H1 (cell line): Measurements from ENCODE around the gene VCPKMT. TPM values are rescaled to one million over a fixed set of nuclear protein-coding genes. Genes with fewer than 3 reads are reported as not detected.
A peak's percentile ranks its signal among the peaks of the same experiment; 100 is the strongest.

Experiments used
- ASH2L ChIP-seq: fragments of 200-600, 300-600 bp; sonication (generic); IDR thresholded peaks from one replicate; pipeline ENCODE4 v1.7.1; 2017; ENCODE audit warnings: low read length
- BACH1 ChIP-seq: IDR thresholded peaks from 2 replicates; pipeline ENCODE4 v1.6.1; 2012; ENCODE audit warnings: low read length, improper control_type of control experiment
- CEBPB ChIP-seq: IDR thresholded peaks from 2 replicates; pipeline ENCODE4 v1.6.1; 2012; ENCODE audit warnings: low read depth, low read length
- E2F6 ChIP-seq: IDR thresholded peaks from 2 replicates; pipeline ENCODE4 v1.6.1; 2012; ENCODE audit warnings: inconsistent platforms
- EGR1 ChIP-seq: IDR thresholded peaks from 2 replicates; pipeline ENCODE4 v1.6.1; 2011; ENCODE audit warnings: low read depth, low read length, borderline replicate concordance
- EP300 ChIP-seq, 2 experiments: IDR thresholded peaks; 1 replicate in 1 of 2; 2 replicates in 1 of 2; pipeline ENCODE4 v1.6.1; 2011 to 2012; ENCODE audit warnings: low read depth in 2 of 2, low read length in 2 of 2, mild to moderate bottlenecking in 2 of 2, borderline replicate concordance in 1 of 2, inconsistent platforms in 1 of 2, moderate library complexity in 1 of 2
- GTF2F1 ChIP-seq: IDR thresholded peaks from 2 replicates; pipeline ENCODE4 v1.6.1; 2012; ENCODE audit warnings: low read depth, low read length, improper control_type of control experiment, borderline replicate concordance
- JUND ChIP-seq: IDR thresholded peaks from 2 replicates; pipeline ENCODE4 v1.6.1; 2011; ENCODE audit warnings: mild to moderate bottlenecking, improper control_type of control experiment, low read length
- KDM4A ChIP-seq: IDR thresholded peaks from one replicate; pipeline ENCODE4 v1.7.1; 2012; ENCODE audit warnings: low read depth, mild to moderate bottlenecking, moderate library complexity, low read length, inconsistent platforms; ENCODE audit not compliant: severe bottlenecking
- KDM5A ChIP-seq: fragments of 200-600 bp; IDR thresholded peaks from 2 replicates; pipeline ENCODE4 v1.7.1; 2012; ENCODE audit warnings: mild to moderate bottlenecking, low read length, inconsistent platforms, mixed read lengths
- MAFK ChIP-seq: IDR thresholded peaks from 2 replicates; pipeline ENCODE4 v1.6.1; 2012; ENCODE audit warnings: low read depth, mild to moderate bottlenecking, improper control_type of control experiment, low read length
- NANOG ChIP-seq: IDR thresholded peaks from 2 replicates; pipeline ENCODE4 v1.6.1; 2011; ENCODE audit warnings: low read length, low read depth, mild to moderate bottlenecking, inconsistent platforms; ENCODE audit not compliant: insufficient read depth, poor library complexity, severe bottlenecking
- PHF8 ChIP-seq: fragments of 200-600 bp; sonication (generic); conservative IDR thresholded peaks from 2 replicates; pipeline ENCODE4 v1.7.1; 2012; ENCODE audit warnings: low read depth, mild to moderate bottlenecking, inconsistent platforms, low read length, moderate library complexity
- RFX5 ChIP-seq: IDR thresholded peaks from 2 replicates; pipeline ENCODE4 v1.6.1; 2011; ENCODE audit warnings: low read depth, low read length, improper control_type of control experiment, borderline replicate concordance
- RXRA ChIP-seq: IDR thresholded peaks from 2 replicates; pipeline ENCODE4 v1.6.1; 2011; ENCODE audit warnings: low read depth, mild to moderate bottlenecking, low read length, moderate library complexity; ENCODE audit not compliant: insufficient read depth
- SIRT6 ChIP-seq: IDR thresholded peaks from one replicate; pipeline ENCODE4 v1.7.1; 2012; ENCODE audit warnings: low read length, inconsistent platforms
- SIX5 ChIP-seq: IDR thresholded peaks from 2 replicates; pipeline ENCODE4 v1.6.1; 2011; ENCODE audit warnings: mild to moderate bottlenecking, low read depth, low read length
- SP1 ChIP-seq: IDR thresholded peaks from 2 replicates; pipeline ENCODE4 v1.6.1; 2011; ENCODE audit warnings: low read depth, low read length
- SP4 ChIP-seq: IDR thresholded peaks from 2 replicates; pipeline ENCODE4 v1.6.1; 2012; ENCODE audit warnings: low read length, inconsistent platforms
- TAF7 ChIP-seq: optimal IDR thresholded peaks from 2 replicates; pipeline ENCODE3; 2011; ENCODE audit warnings: low read depth, mild to moderate bottlenecking, inconsistent platforms, low read length, moderate library complexity, borderline replicate concordance
- TBP ChIP-seq: IDR thresholded peaks from 2 replicates; pipeline ENCODE4 v1.6.1; 2011; ENCODE audit warnings: low read depth, low read length, improper control_type of control experiment
- TCF12 ChIP-seq: IDR thresholded peaks from 2 replicates; pipeline ENCODE4 v1.6.1; 2011; ENCODE audit warnings: low read depth, mild to moderate bottlenecking, low read length
- ZNF274 ChIP-seq: IDR thresholded peaks from 2 replicates; pipeline ENCODE4 v1.7.0; 2012; ENCODE audit warnings: low read length, borderline replicate concordance; ENCODE audit errors: extremely low read depth
- polyA plus RNA-seq, 7 experiments: library from polyadenylated mRNA; depleted of rRNA in 3 of 7; stranded (reverse) in 5 of 7; unstranded in 2 of 7; fragments of >200 nt in 5 of 7; fragments of 200-250 nt in 2 of 7; gene quantifications; 1 replicate in 5 of 7; 2 replicates in 1 of 7; 4 replicates in 1 of 7; pipeline versions ENCODE4 v1.2.1 to v1.2.3, GENCODE V29; 2011 to 2013; ENCODE audit warnings: missing spikeins in 2 of 7, mixed read lengths in 2 of 7
- total RNA-seq: library from RNA; stranded (reverse); fragmentation: NEBNext Ultra II Directional; extraction: Animal tissue kit (Norgen Biotek cat#: 25700); gene quantifications from 2 replicates; pipeline ENCODE4 v1.2.1, GENCODE V29; 2021
- TF ChIP-seq, protein P1 (sequence below): IDR thresholded peaks from 2 replicates; pipeline ENCODE4 v1.6.1; 2011; ENCODE audit warnings: low read length, improper control_type of control experiment

VCPKMT gene
- total and polyA plus RNA-seq, 2 of the 8 experiments (the other 6 are each of a cell fraction or from before 2014, with no cell fraction given), result 3.8 to 7.1 TPM

DNA sequence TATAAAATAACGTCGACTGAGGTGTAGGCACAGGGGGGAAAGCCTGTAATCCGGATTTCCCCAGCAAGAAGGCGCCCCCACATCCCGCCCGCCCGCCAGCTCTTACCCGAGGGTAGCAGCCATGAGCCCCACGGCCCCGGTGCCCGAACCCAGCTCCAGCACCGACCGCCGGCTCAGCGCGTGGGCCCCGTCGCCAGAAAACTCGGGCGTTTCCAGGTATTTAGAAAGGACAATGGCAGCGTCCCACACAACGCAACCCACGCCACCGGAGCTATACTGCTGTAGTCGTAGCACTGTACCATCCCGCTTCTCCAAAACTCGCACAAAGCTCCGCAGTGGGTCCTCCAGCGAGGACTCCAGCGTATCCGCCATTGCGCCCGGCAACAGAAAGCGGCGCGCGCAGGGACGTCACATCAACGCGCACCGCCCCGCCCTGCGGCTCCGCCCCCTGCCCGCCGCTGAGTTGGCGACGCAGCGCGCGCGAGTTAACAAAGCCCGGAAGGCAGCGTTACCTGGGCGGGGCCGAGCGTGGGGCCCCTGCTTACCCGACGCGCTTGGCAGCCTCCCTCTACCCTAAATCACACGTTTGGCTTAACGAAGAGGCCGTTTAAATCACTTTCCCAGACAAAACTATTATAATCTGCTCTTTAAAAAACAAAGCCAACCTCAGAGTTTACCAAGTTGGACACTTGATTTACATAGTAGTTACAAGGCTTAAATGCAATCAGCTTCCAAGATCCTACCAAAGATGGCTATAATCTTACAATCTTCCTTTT, at the start of gene VCPKMT (continued):
- TF ChIP-seq RXRA (no peak), NANOG (no peak), E2F6 (no peak), SP4 (peak; percentile 89), ZNF274 (no peak), TAF7 (peak; percentile 93), KDM5A (peak; percentile 97), JUND (no peak), CEBPB (no peak), GTF2F1 (no peak), ASH2L (peak; percentile 96), KDM4A (peak; percentile 100), TCF12 (no peak), EGR1 (no peak), SIX5 (no peak), SIRT6 (no peak), SP1 (peak; percentile 77; the same call in 1 of the 2 replicates), MAFK (no peak), TBP (peak; percentile 90), PHF8 (peak; percentile 100), BACH1 (no peak), RFX5 (no peak), EP300 (IDR thresholded peaks at IDR 0.05; ENCODE audit: borderline replicate concordance in 1 of 2, low read depth in 2 of 2, low read length in 2 of 2) (no peak)
- TF ChIP-seq, protein P1, sequence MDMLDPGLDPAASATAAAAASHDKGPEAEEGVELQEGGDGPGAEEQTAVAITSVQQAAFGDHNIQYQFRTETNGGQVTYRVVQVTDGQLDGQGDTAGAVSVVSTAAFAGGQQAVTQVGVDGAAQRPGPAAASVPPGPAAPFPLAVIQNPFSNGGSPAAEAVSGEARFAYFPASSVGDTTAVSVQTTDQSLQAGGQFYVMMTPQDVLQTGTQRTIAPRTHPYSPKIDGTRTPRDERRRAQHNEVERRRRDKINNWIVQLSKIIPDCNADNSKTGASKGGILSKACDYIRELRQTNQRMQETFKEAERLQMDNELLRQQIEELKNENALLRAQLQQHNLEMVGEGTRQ, result no peak
